ENCODE results near the gene ZNF740.

GRCh38 chr12:53235164-53235563 is 54.6 kb downstream of the ZNF740 start:
- TF ChIP-seq CTCF (conservative IDR thresholded peaks at IDR 0.05) (no peak), ZFX (IDR thresholded peaks at IDR 0.05) (no peak)

Data from C4-2B (cell line).